Upper lobe of right lung (tissue), 1 donor: ENCODE data around the gene RAB10. TPM values are rescaled to one million over a fixed set of nuclear protein-coding genes. Genes with fewer than 3 reads are reported as not detected.
A peak's percentile ranks its signal among the peaks of the same experiment; 100 is the strongest.

Experiments
- ATAC-seq: fragments of 200-7000 bp; cut with Tn5 transposase; one replicate; pipeline ENCODE4 v1.9.1; 2020; ENCODE audit warnings: mild to moderate bottlenecking, moderate library complexity
- DNase-seq: peaks from one replicate; pipeline ENCODE4 v3.0.0-alpha.2; 2020
- H3K27ac ChIP-seq: fragments of 200-600 bp; one replicate; pipeline ENCODE4 v1.8.0; 2022
- H3K27me3 ChIP-seq: fragments of 200-600 bp; one replicate; pipeline ENCODE4 v1.8.0; 2022; ENCODE audit warnings: mild to moderate bottlenecking
- H3K36me3 ChIP-seq: fragments of 200-600 bp; one replicate; pipeline ENCODE4 v1.8.0; 2022
- H3K4me1 ChIP-seq: fragments of 200-600 bp; one replicate; pipeline ENCODE4 v1.8.0; 2022
- H3K4me3 ChIP-seq: fragments of 200-600 bp; one replicate; pipeline ENCODE4 v1.8.0; 2022; ENCODE audit warnings: mild to moderate bottlenecking
- H3K9me3 ChIP-seq: fragments of 200-600 bp; one replicate; pipeline ENCODE4 v1.8.0; 2022
- intact Hi-C: fragments of 100-400 bp; cut with DNase I; formaldehyde crosslinking; loops from one replicate; pipeline ENCODE4 v1.11.0; 2022
- total RNA-seq: library from RNA; stranded (reverse); fragmentation: NEBNext Ultra II Directional; extraction: Animal tissue kit (Norgen Biotek cat#: 25700); gene quantifications from one replicate; pipeline ENCODE4 v1.2.1, GENCODE V29; 2021
- TF ChIP-seq, protein P1 (sequence below): fragments of 200-600 bp; IDR thresholded peaks from one replicate; pipeline ENCODE4 v1.8.0; 2022; ENCODE audit warnings: antibody characterized with exemption
- donor health status: DM: no; HTN: yes; CAD: no; lungs with severe emphysema.

The RAB10 gene
- total RNA-seq, 1 donor from 2014 or later = 111 TPM

DNA sequence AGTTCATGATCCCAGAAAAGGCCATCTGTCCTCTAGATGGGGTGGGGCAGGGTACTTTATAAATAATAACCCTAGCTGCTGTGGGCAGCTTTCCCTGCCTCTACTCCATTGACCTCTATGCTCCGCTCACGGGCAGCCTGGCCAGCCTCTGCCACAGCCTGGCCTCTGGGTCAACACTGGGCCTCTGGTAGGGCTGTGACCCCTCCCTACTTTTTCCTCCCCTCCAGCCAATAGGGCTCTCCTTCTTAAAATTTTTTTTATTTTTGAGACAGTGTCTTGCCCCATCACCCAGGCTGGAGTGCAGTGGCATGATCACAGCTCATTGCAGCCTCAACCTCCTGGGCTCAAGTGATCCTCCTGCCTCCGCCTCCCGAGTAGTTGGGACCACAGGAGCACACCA, 134.9 kb downstream of the RAB10 start:
- intact Hi-C loops = no loop called here
- Histone ChIP-seq H3K4me3 (no peak overlapping the region), H3K9me3 (no peaks in the 10 kb centered on the region), H3K36me3 (no peaks in the 10 kb centered on the region), H3K4me1 (peaks cover 4% of the 10 kb centered on the region), H3K27ac (no peak overlapping the region), H3K27me3 (peaks cover 17% of the 10 kb centered on the region)
- TF ChIP-seq, protein P1, sequence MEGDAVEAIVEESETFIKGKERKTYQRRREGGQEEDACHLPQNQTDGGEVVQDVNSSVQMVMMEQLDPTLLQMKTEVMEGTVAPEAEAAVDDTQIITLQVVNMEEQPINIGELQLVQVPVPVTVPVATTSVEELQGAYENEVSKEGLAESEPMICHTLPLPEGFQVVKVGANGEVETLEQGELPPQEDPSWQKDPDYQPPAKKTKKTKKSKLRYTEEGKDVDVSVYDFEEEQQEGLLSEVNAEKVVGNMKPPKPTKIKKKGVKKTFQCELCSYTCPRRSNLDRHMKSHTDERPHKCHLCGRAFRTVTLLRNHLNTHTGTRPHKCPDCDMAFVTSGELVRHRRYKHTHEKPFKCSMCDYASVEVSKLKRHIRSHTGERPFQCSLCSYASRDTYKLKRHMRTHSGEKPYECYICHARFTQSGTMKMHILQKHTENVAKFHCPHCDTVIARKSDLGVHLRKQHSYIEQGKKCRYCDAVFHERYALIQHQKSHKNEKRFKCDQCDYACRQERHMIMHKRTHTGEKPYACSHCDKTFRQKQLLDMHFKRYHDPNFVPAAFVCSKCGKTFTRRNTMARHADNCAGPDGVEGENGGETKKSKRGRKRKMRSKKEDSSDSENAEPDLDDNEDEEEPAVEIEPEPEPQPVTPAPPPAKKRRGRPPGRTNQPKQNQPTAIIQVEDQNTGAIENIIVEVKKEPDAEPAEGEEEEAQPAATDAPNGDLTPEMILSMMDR = no peak
- ATAC-seq (no peak), DNase-seq (peak; percentile 22)

DNA sequence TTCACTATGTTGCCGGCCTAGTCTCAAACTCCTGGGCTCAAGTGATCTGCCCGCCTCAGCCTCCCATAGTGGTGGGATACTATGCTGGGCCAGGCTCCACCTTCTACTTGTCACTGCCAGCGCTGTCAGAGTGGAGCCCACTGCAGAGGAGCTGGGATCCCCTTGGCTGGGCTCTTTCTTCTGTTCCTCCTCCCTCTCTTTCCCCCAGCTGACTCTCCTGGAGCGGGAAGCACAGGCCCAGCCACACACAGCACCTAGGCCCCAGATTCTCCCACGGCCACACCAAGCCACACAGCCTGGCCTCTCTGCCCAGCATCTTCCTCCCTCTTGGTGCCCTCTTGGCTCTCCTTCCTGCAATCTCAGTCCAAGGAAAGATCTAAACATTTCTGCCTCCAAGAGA, 135.3 kb downstream of the RAB10 start:
- DNase-seq = peak; percentile 45
- Histone ChIP-seq H3K27me3 (peaks cover 21% of the 10 kb centered on the region), H3K4me1 (peaks cover 7% of the 10 kb centered on the region), H3K36me3 (no peaks in the 10 kb centered on the region), H3K9me3 (no peaks in the 10 kb centered on the region), H3K4me3 (no peak overlapping the region), H3K27ac (no peak overlapping the region)
- ATAC-seq = no peak
- intact Hi-C loops = no loop called here
- TF ChIP-seq, protein P1 = no peak

DNA sequence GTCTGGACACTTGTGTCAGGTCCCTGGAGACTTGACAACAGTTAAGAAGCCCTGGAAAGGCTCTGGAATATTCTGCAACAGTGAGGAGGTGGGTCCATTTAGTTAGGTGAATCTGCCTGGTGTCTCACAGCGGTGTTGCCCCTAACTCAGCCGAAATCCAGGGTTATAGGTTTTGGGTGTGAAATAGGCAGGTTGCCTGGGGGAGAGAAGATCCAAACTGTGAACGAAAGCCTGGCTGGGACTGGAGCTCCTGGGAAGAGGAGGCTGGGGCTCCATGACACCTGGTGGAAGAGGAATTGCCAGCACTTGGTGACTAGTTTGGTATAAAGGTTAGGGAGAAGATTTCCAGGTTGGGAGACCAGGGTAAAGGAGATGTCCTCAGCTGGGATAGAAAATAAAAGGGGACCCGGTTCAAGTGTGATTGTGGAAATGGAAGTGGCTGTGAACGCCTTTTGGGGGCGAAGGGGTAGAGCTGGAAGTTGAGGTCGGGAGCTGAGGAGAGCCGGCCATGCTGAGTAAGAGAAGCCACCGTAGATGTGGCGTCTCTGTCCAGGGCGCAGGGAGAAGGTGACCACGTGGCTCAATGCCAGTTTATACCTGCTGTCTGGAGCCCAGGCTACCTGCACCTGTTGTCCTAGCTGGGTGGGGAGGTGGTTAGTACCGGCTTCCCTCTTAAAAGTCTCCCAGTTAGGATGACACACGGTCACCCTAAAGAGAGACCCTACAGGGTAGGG, 136.0 kb downstream of the RAB10 start:
- TF ChIP-seq, protein P1 = no peak
- DNase-seq = peak; percentile 33
- Histone ChIP-seq H3K4me1 (peaks cover 7% of the 10 kb centered on the region), H3K36me3 (no peaks in the 10 kb centered on the region), H3K27ac (no peak overlapping the region), H3K27me3 (peaks cover 27% of the 10 kb centered on the region), H3K9me3 (no peaks in the 10 kb centered on the region), H3K4me3 (no peak overlapping the region)
- intact Hi-C loops = no loop called here
- ATAC-seq = no peak

DNA sequence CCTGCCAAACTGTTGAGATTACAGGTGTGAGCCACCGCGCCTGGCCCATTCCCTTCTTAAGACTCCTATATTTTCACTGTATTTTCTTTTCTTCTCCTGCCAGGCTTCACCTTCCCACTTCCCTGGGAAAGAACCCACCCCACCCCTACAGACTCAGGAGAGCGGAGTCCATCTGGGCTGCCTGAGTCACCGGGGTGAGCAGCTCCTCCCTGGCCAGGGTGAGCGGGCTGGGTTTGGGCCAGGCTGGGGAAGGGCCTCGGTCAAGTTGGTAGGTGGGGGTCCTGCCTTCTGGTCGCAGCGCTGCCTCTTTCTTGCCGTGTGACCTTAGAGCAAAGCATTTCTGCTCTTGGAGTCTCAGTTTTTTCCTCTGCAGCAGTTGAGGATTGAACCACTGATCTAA, 136.9 kb downstream of the RAB10 start:
- Histone ChIP-seq H3K4me1 (peaks cover 7% of the 10 kb centered on the region), H3K4me3 (no peak overlapping the region), H3K27me3 (peaks cover 34% of the 10 kb centered on the region), H3K27ac (no peak overlapping the region), H3K9me3 (no peaks in the 10 kb centered on the region), H3K36me3 (no peaks in the 10 kb centered on the region)
- ATAC-seq (no peak), DNase-seq (peak; percentile 13)
- intact Hi-C loops = no loop called here
- TF ChIP-seq, protein P1 = no peak

DNA sequence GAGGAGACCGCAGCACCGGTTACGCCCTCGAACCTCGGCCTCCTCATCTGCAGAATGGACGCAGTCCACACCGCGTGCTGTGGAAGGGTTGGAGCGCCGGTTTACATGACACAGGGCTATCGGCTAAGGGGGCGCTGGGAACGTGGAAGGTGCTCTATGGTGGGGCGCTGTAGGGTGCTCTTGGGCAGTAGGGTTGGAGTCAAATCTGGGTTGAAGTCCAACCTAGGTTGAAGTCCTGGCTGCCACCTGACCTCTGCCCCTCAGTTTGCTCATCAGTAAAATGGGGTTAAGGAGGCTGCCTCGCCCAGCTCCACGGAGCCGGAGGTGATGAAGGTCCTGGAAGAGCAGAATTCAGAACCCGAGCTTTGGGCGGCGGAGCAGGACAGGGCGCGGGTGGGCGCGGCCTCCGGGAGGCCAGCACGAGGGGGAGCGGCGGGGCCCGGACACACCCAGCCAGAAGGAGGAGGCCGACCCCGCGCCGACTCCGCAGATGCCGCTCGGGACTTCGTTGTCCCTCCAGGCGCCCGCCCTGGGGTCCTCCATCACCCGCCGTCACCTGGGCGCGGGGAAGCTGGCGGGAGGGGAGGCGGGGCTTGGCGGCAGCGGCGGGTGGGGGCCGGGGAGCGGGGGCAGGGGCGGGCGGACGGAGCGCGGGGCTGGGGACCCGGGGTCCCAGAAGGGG, 138.4 kb downstream of the RAB10 start:
- Histone ChIP-seq H3K27me3 (peaks cover 40% of the 10 kb centered on the region), H3K36me3 (no peaks in the 10 kb centered on the region), H3K27ac (no peak overlapping the region), H3K4me1 (peaks cover 7% of the 10 kb centered on the region), H3K4me3 (peak overlapping the region; percentile 25), H3K9me3 (no peaks in the 10 kb centered on the region)
- intact Hi-C loops = no loop called here
- no peak for DNase-seq
- no peak for ATAC-seq
- TF ChIP-seq, protein P1 = no peak
